GM23338 (cell line): Measurements from ENCODE around the gene CDC6. TPM values are rescaled to one million over a fixed set of nuclear protein-coding genes. Genes with fewer than 3 reads are reported as not detected.
A peak's percentile ranks its signal among the peaks of the same experiment; 100 is the strongest.

Source experiments
- ATAC-seq: fragments of 200-7000 bp; cut with Tn5 transposase; 3 replicates; pipeline ENCODE4 v1.9.1; 2020
- DNase-seq: peaks from one replicate; pipeline ENCODE4 v3.0.0-alpha.2; 2015; ENCODE audit warnings: low spot score
- H2AFZ ChIP-seq: fragments of 200-600 bp; sonication (generic); 2 replicates; pipeline ENCODE4 v1.8.0; 2016; ENCODE audit warnings: antibody characterized with exemption, mild to moderate bottlenecking, moderate library complexity
- H3F3A ChIP-seq: fragments of 200-600 bp; sonication (generic); replicated peaks from 2 replicates; pipeline ENCODE4 v1.8.0; 2017; ENCODE audit warnings: antibody characterized with exemption, mixed run types, low read depth
- H3K27ac ChIP-seq: fragments of 200-600 bp; sonication (generic); 2 replicates; pipeline ENCODE4 v1.6.1; 2016; ENCODE audit warnings: low read depth
- H3K27me3 ChIP-seq: fragments of 200-600 bp; sonication (generic); 2 replicates; pipeline ENCODE4 v1.8.0; 2016; ENCODE audit warnings: mild to moderate bottlenecking, mixed run types, moderate library complexity; ENCODE audit not compliant: insufficient read depth
- H3K36me3 ChIP-seq: fragments of 200-600 bp; sonication (generic); 2 replicates; pipeline ENCODE4 v1.8.0; 2016; ENCODE audit warnings: mild to moderate bottlenecking; ENCODE audit not compliant: insufficient read depth
- H3K4me1 ChIP-seq: fragments of 200-600 bp; sonication (generic); 2 replicates; pipeline ENCODE4 v1.8.0; 2016; ENCODE audit warnings: mild to moderate bottlenecking, moderate library complexity; ENCODE audit not compliant: insufficient read depth
- H3K4me2 ChIP-seq: fragments of 200-600 bp; sonication (generic); 2 replicates; pipeline ENCODE4 v1.7.1; 2017; ENCODE audit warnings: mixed run types
- H3K4me3 ChIP-seq: fragments of 200-600 bp; sonication (generic); 2 replicates; pipeline ENCODE4 v1.6.1; 2016; ENCODE audit warnings: mixed run types
- H3K79me2 ChIP-seq: fragments of 200-600 bp; sonication (generic); replicated peaks from 2 replicates; pipeline ENCODE4 v1.8.0; 2017; ENCODE audit warnings: mild to moderate bottlenecking; ENCODE audit not compliant: insufficient read depth
- H3K9me2 ChIP-seq: fragments of 200-600 bp; sonication (generic); 2 replicates; pipeline ENCODE4 v1.8.0; 2017; ENCODE audit not compliant: insufficient read depth
- H4K20me1 ChIP-seq: fragments of 200-600 bp; sonication (generic); replicated peaks from 2 replicates; pipeline ENCODE4 v1.8.0; 2017; ENCODE audit warnings: mild to moderate bottlenecking; ENCODE audit not compliant: insufficient read depth
- H3K27ac Mint-ChIP-seq: 2 replicates; pipeline ENCODE4 v1.8.0; 2020; ENCODE audit warnings: inconsistent platforms, mild to moderate bottlenecking, moderate library complexity, mixed read lengths
- H3K27me3 Mint-ChIP-seq: 3 replicates; pipeline ENCODE4 v1.8.0; 2022; ENCODE audit warnings: low read depth, mild to moderate bottlenecking, moderate library complexity, mixed read lengths, inconsistent platforms; ENCODE audit not compliant: insufficient read depth, poor library complexity
- H3K36me3 Mint-ChIP-seq: 3 replicates; pipeline ENCODE4 v1.8.0; 2021; ENCODE audit warnings: low read depth, mild to moderate bottlenecking, inconsistent platforms, moderate library complexity, mixed read lengths
- H3K4me1 Mint-ChIP-seq: 3 replicates; pipeline ENCODE4 v1.8.0; 2020; ENCODE audit warnings: mild to moderate bottlenecking, inconsistent platforms, mixed read lengths
- H3K4me3 Mint-ChIP-seq: 3 replicates; pipeline ENCODE4 v1.8.0; 2021; ENCODE audit warnings: moderate library complexity, mild to moderate bottlenecking, inconsistent platforms, mixed read lengths
- H3K9me3 Mint-ChIP-seq: 3 replicates; pipeline ENCODE4 v1.8.0; 2020; ENCODE audit warnings: moderate library complexity, mild to moderate bottlenecking, inconsistent platforms, mixed read lengths
- EZH2phosphoT487 ChIP-seq: fragments of 200-600 bp; sonication (generic); IDR thresholded peaks from one replicate; pipeline ENCODE4 v1.8.1; 2018; ENCODE audit warnings: antibody characterized with exemption; ENCODE audit not compliant: unreplicated experiment
- JUNB ChIP-seq: IDR thresholded peaks from one replicate; pipeline ENCODE4 v1.6.1; 2016; ENCODE audit warnings: antibody characterized with exemption; ENCODE audit not compliant: unreplicated experiment
- NANOG ChIP-seq: IDR thresholded peaks from 2 replicates; pipeline ENCODE4 v1.6.1; 2016; ENCODE audit warnings: antibody characterized with exemption, borderline replicate concordance
- POLR2AphosphoS5 ChIP-seq: IDR thresholded peaks from 2 replicates; pipeline ENCODE4 v1.6.1; 2016; ENCODE audit warnings: antibody characterized with exemption, low read depth
- REST ChIP-seq: IDR thresholded peaks from one replicate; pipeline ENCODE4 v1.6.1; 2018; ENCODE audit warnings: antibody characterized with exemption; ENCODE audit not compliant: unreplicated experiment
- STAT1 ChIP-seq: IDR thresholded peaks from one replicate; pipeline ENCODE4 v1.6.1; 2016; ENCODE audit warnings: antibody characterized with exemption; ENCODE audit not compliant: unreplicated experiment
- ZNF114 ChIP-seq: fragments of 250-450 bp; sonication (Bioruptor Pico); IDR thresholded peaks from 2 replicates; pipeline ENCODE4 v1.5.0; 2020; ENCODE audit warnings: mild to moderate bottlenecking, moderate library complexity
- ZNF331 ChIP-seq: fragments of 250-450 bp; sonication (Bioruptor Pico); IDR thresholded peaks from 2 replicates; pipeline ENCODE4 v1.5.0; 2020; ENCODE audit warnings: low read depth, mild to moderate bottlenecking, moderate library complexity
- ZNF462 ChIP-seq: fragments of 250-450 bp; sonication (Bioruptor Pico); IDR thresholded peaks from 2 replicates; pipeline ENCODE4 v1.5.0; 2020; ENCODE audit warnings: mild to moderate bottlenecking, moderate library complexity
- polyA plus RNA-seq: library from polyadenylated mRNA; unstranded; fragments of >200 nt; fragmentation: Nextera tagmentation; extraction: Ambion mirVana; gene quantifications from 2 replicates; pipeline ENCODE4 v1.2.1, GENCODE V29; 2016
- total RNA-seq: library from RNA; depleted of rRNA; stranded (reverse); fragments of >200 nt; shearing (Covaris generic); gene quantifications from 2 replicates; pipeline ENCODE4 v1.2.3, GENCODE V29; 2014

The CDC6 gene
- total and polyA plus RNA-seq, 2 experiments from 2014 or later = 46.2 to 79.9 TPM

GRCh38 chr17:40323391-40324381 lies 36.0 kb downstream of the CDC6 start:
- Mint-ChIP-seq H3K27me3 (peaks cover 26% of the 10 kb centered on the region), H3K9me3 (no peaks in the 10 kb centered on the region), H3K4me3 (no peak overlapping the region; the same call in 2 of the 3 replicates), H3K36me3 (no peaks in the 10 kb centered on the region), H3K4me1 (peaks cover 74% of the 10 kb centered on the region), H3K27ac (peak overlapping the region; percentile 18; the same call in 1 of the 2 replicates)
- H3F3A ChIP-seq = no peaks in the 10 kb centered on the region
- no peak overlapping the region for H3K4me2 ChIP-seq
- peaks cover 6% of the 10 kb centered on the region; the same call in 1 of the 2 replicates for H3K4me1 ChIP-seq
- no peak for DNase-seq
- no peaks in the 10 kb centered on the region for H3K9me2 ChIP-seq
- peaks cover 27% of the 10 kb centered on the region for H4K20me1 ChIP-seq
- no peaks in the 10 kb centered on the region for H3K36me3 ChIP-seq
- no peak for TF ChIP-seq ZNF114 (CRISPR knock-in tag)
- TF ChIP-seq NANOG = no peak
- no peak for TF ChIP-seq STAT1
- TF ChIP-seq ZNF331 (CRISPR knock-in tag) = no peak
- no peak for TF ChIP-seq REST
- H3K27ac ChIP-seq = no peak overlapping the region
- H3K79me2 ChIP-seq = peaks cover 35% of the 10 kb centered on the region
- no peak overlapping the region for H2AFZ ChIP-seq
- H3K27me3 ChIP-seq = peaks cover 6% of the 10 kb centered on the region
- no peak for ATAC-seq
- no peak overlapping the region for H3K4me3 ChIP-seq

- Mint-ChIP-seq H3K27me3 (peaks cover 16% of the 10 kb centered on the region), H3K27ac (no peak overlapping the region), H3K36me3 (no peaks in the 10 kb centered on the region), H3K9me3 (no peaks in the 10 kb centered on the region), H3K4me1 (peaks cover 64% of the 10 kb centered on the region), H3K4me3 (no peak overlapping the region)
- peaks cover 6% of the 10 kb centered on the region; the same call in 1 of the 2 replicates for H3K4me1 ChIP-seq
- no peak overlapping the region for H3K4me2 ChIP-seq
- H4K20me1 ChIP-seq = peaks cover 30% of the 10 kb centered on the region; the same call in 1 of the 2 replicates
- no peak overlapping the region for H3K4me3 ChIP-seq
- H3K36me3 ChIP-seq = no peaks in the 10 kb centered on the region
- no peaks in the 10 kb centered on the region for H3K9me2 ChIP-seq
- H3K27me3 ChIP-seq = no peaks in the 10 kb centered on the region
- H3K27ac ChIP-seq = no peak overlapping the region
- H3K79me2 ChIP-seq = peaks cover 25% of the 10 kb centered on the region
- ATAC-seq (no peak), DNase-seq (no peak)
- H2AFZ ChIP-seq = no peak overlapping the region
- H3F3A ChIP-seq = no peaks in the 10 kb centered on the region
- no peak for TF ChIP-seq ZNF462 (CRISPR knock-in tag)
- no peak for TF ChIP-seq EZH2phosphoT487
- TF ChIP-seq ZNF114 (CRISPR knock-in tag) = no peak
- no peak for TF ChIP-seq POLR2AphosphoS5
- no peak for TF ChIP-seq JUNB
Measured at GRCh38 chr17:40325156-40326013, 37.7 kb downstream of the CDC6 start.
